LNCaP clone FGC (cell line): Measurements from ENCODE around the gene JAK2.
"Not testable (repeated sequence)": the region's sequence is repeated elsewhere in the genome, so short reads cannot be mapped to it uniquely, and the experiment has no call there.

ENCODE experiments used
- DNase-seq: peaks from one replicate; pipeline ENCODE4 v3.0.0-alpha.2; 2011; ENCODE audit warnings: low read depth
- H3K4me3 ChIP-seq: 2 replicates; pipeline ENCODE4 v1.5.1; 2011; ENCODE audit warnings: mild to moderate bottlenecking, low read depth, low read length, control low read depth
- TF ChIP-seq, protein P1 (sequence below): IDR thresholded peaks from 2 replicates; pipeline ENCODE4 v1.5.1; 2012; ENCODE audit warnings: mild to moderate bottlenecking; ENCODE audit not compliant: control insufficient read depth, insufficient read depth; ENCODE audit errors: extremely low read depth

JAK2 gene

DNA sequence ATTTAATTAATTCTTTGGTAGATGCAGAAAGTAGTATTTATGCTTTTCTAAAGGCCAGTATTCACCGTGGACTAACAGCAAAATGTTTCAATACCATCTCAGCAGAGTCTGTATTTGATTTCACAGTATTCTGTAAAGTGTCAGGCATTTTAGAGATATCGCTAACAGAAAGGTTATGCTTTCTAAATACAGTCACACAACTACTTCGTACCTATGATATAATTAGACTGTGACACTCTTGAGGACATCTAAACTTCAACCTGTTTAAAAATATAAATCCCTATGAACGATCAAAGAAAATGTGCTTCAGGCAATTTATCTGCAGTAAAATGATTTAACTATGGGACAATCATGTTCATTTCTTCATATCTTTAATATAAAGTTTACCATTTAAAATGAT lies 41.7 kb upstream of the JAK2 start:
- no peak for DNase-seq
- H3K4me3 ChIP-seq = no peak overlapping the region
- TF ChIP-seq, protein P1, sequence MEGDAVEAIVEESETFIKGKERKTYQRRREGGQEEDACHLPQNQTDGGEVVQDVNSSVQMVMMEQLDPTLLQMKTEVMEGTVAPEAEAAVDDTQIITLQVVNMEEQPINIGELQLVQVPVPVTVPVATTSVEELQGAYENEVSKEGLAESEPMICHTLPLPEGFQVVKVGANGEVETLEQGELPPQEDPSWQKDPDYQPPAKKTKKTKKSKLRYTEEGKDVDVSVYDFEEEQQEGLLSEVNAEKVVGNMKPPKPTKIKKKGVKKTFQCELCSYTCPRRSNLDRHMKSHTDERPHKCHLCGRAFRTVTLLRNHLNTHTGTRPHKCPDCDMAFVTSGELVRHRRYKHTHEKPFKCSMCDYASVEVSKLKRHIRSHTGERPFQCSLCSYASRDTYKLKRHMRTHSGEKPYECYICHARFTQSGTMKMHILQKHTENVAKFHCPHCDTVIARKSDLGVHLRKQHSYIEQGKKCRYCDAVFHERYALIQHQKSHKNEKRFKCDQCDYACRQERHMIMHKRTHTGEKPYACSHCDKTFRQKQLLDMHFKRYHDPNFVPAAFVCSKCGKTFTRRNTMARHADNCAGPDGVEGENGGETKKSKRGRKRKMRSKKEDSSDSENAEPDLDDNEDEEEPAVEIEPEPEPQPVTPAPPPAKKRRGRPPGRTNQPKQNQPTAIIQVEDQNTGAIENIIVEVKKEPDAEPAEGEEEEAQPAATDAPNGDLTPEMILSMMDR = no peak

DNA sequence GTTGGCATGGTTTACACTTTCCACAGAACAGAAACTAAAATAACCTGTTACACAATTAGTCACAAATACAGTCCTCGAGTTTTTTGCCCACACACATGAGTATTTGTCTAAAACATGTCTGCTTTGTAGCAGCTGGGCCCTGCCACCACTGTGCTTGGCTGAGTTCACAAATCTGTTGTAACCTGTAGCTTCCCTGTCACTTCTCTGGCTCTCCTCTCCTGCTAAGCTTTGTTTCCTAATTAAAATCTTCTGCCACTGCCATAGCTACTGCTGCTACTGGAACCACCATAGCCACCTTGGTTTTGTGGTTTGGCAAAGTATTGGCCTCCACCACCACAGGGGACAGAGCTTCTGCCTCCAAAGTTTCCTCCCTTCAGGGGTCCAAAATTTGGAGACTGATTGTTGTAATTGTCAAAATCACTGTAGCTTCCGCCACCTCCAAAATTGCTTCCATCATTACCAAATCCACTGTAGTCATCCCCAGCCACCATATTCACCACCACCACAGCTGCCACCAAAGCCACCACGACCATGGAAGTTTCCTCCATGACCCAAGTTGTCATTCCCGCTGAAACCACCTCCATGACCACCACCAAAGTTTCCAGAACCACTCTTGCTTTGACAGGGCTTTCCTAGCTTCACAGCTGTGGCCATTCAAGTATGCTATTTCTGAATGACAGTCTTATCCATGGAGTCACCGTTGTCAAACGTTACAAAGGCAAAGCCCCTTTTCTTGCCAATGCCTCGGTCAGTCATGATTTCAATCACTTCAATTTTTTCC lies 40.5 kb upstream of the JAK2 start:
- not testable (repeated sequence) for DNase-seq, H3K4me3 ChIP-seq

DNA sequence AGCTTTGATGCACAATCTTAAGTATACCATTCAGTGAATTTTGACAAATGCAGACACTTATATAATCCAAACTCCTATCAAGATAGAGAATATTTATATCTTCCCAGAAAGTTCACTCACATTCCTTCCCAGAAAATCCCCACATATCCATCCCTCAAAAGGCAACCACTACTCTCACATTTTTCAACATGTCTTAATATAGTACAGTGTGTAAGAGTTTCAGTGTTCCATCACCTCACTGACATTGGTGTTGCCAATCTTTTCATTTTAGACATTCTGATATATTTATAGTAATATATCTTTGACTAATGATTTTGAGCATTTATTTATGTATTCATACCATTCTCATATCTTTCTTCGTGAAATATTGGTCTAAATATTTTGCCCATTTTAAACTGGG lies 38.1 kb upstream of the JAK2 start:
- H3K4me3 ChIP-seq = no peak overlapping the region
- TF ChIP-seq, protein P1 = no peak
- DNase-seq = no peak

DNA sequence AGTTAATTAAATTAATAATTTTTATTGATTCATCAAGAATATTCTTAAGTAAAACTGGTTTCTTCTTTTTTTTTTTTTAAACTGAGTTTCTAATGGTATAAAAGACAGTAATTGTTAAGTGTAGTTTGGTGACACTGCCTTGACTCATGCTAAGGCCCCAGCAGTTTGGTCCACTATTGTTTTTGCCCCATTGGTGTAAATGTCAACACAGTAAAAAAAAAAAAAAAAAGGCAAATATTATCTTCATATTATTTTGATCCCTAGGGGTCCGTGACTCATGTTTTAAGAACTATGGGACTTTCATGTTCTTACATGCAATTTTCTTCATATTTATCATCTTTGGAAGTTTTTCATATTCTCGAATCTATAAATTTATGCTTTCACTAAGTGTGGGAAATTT lies 29.2 kb upstream of the JAK2 start:
- TF ChIP-seq, protein P1 = no peak
- no peak for DNase-seq

DNA sequence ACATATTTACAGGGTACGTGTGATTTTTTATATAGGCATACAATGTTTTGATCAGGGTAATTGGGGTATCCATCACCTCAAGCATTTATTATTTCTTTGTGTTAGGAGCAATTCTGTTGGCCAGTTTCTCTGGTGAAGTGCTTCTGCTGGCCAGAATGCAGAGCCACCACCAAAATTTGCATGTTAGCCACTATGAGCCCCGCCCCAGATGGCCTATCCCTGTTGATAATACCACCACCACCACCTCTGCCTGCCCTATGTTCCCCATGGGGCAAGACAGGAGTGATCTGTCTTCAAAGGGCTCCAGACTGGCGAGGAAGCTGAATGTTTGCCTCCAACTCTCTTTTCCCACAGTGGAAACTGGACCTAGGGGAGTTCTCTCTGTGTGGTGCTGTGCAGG lies 26.0 kb upstream of the JAK2 start:
- DNase-seq = no peak
- TF ChIP-seq, protein P1 = no peak
- H3K4me3 ChIP-seq = no peak overlapping the region

More for the DNA sequence above, 29.2 kb upstream of the JAK2 start:
- no peak overlapping the region for H3K4me3 ChIP-seq

DNA sequence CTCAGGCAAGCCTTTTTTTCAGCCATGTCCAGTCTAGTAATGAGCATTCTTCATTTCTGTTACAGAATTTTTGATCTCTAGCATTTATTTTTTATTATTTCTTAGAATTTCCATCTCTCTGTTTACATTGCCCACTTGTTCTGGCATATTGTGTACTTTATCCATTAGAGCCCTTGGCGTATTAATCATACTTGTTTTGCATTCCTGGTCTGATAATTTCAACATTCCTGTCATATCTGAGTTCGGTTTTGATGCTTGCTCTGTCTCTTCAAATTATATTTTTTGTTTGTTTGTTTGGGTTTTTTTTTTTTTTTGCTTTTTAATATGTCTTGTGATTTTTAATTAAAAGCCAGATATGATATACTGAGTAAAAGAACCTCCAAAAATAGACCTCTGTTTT lies 23.0 kb upstream of the JAK2 start:
- TF ChIP-seq, protein P1 = no peak
- no peak overlapping the region for H3K4me3 ChIP-seq
- no peak for DNase-seq

DNA sequence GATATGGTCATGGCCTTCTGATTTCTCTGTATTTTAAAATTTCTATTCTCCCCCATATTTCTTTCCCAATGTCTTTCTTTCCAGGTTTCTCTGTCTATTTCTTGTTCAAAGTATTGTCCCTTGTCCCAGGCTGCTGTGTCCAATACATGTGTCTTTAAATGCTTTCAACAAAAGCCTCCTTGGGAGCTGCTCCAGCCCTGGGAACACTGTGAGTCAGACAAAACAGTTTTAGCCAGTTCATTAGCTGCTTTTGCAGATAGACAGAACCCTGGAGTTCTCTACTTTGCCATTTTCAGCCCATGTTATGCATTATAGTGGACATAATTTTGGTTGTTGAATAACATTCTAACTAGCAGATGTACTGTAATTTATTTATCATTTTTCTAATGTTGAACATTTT lies 20.5 kb upstream of the JAK2 start:
- TF ChIP-seq, protein P1 = no peak
- DNase-seq = no peak
- H3K4me3 ChIP-seq = no peak overlapping the region
